Measurements from ENCODE around the gene AMD1.

Gene AMD1

GRCh38 chr6:110939429-110940200 lies 65.0 kb downstream of the AMD1 start:
- no peak for DNase-seq (ENCODE audit: low read depth)

GRCh38 chr6:110944681-110945151 lies 70.1 kb downstream of the AMD1 start:
- no peak for DNase-seq (ENCODE audit: low read depth)
